Cerebellar nuclear complex (tissue), 1 donor: Measurements from ENCODE around the gene UPB1.

ENCODE experiments used
- DNase-seq, 2 experiments: peaks; one replicate each; lab custom pipeline; 2025; lab: John Stamatoyannopoulos, UW

Gene UPB1

DNA sequence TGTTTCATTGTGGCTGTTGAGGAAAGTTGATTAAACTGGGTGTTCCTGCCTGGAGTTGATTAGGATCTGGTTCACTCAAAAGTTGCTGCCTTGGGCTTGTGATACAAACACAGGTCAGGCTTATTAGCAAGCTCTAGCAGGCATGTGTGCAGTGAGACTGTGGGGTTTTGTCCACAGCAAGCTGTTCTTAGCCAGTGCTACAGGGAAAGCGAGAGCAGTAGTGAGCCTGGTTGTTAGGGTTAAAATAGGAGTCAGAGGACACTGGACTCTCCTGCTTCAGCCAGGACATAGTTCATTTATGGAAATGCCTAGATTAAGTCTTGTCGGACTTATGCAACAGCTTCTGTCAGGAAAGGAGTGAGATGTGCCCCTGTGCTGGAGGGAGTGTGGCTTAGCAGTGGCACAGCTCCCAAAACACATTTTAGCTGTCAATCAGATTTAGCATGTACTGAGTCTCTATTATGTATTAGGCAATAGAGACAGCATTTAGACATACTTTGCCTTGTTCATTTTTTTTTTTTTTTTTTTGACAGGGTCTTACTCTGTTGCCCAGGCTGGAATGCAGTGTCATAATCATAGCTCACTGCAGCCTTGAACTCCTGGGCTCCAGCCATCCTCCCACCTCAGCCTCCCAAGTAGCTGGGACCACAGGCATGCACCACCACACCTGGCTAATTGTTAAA is 69.4 kb downstream of the UPB1 start:
- no peak for DNase-seq

DNA sequence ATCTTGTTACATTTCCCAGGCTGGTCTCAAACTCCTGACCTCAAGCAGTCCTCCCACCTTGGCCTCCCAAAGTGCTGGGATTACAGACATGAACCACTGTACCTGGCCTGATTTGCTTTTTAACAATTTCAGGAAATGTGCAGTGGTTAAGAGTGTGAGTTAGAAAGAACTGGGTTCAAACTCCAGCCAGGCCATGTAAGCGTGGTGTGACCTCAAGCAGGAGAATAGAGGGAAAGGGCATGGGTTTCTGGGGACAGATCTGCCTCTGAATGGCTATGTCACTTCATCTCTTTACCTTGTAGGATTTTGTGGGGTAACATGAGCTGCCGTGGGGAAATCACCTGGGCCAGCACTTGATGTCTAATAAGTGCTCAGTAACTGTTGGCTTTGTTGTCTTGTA is 69.9 kb downstream of the UPB1 start:
- DNase-seq = no peak

DNA sequence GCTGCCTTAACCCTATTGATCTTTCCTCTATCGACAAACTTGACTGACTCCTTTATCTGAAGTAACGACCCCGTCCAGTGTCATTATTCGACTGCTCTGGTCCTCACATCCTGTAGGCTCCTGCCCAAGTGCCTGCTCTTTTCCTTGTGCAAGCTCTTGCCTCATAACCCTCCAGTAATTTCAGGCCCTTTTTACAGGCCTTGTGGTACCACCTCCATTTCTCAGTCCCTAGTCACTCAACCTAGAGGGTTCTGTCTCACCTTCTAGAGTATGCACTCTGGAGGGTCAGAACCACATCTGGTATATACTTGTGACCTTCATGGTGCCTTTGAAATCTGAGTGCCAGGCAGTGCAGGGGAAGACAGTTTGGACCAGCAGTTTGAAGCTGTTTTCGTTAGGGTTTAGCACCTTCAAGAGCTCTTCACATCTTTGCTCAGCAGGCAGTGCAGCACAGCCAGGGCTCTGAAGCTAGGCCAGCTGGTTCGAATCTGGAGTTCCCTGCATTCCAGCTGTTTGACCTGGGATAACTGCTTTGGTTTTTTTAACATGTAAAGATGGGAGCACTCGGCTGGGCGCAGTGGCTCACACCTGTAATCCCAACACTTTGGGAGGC is 71.9 kb downstream of the UPB1 start:
- no peak for DNase-seq

DNA sequence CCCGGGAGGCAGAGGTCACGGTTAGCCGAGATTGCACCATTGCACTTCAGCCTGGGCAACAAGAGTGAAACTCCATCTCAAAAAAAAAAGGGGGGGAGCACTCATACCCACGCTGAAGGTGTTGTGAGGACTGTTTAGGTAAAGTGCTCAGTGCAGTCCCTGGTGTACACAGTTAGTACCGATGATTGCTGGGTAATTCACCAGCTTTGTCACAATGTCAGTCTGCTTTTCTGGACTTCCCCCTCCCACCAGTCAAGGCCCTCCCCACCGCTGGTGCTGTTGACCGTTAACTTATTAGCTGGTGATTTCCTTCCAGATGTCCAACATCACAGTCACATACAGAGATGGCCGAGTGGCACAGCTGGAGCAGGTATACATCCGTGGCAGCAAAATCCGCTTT is 72.5 kb downstream of the UPB1 start:
- no peak for DNase-seq

DNA sequence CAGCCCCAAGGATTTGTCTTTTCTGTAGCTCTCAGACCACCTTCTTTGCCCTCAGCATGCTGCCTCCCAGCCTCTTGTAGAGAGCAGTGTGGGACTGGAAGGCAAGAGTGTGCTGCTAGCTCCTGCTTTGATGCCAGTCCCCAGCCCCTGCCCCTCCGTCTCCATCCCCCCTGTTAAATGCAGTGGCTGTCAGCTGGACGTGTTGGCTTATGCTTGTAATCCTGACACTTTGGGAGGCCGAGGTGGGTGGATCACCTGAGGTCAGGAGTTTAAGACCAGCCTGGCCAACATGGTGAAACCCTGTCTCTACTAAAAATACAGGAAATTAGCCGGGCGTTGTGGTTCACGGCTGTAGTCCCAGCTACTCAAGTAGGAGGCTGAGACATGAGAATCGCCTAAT is 76.1 kb downstream of the UPB1 start:
- DNase-seq = no peak

DNA sequence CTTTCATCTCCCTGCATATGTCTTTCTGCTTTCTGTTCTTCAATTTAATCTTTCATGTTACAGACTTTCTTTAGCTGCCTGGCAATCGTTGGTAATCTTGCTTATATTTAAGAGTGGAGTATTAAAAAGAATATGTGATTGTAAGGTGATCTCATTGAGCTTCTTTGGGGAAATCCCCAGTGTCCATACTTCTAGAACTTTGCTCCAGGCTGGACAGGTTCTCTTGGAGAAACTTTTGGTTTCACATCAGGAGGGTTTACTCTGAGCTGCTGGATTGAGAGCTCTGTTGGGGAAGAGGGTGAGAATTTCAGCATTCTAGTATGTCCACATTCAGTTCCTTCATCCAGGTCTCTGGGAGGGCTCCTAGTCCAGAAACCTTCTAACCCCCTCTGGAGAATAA is 81.6 kb downstream of the UPB1 start:
- no peak for DNase-seq
